AG04449 (cell line): ENCODE results near the gene TATDN3.
"Not testable (repeated sequence)": the region's sequence is repeated elsewhere in the genome, so short reads cannot be mapped to it uniquely, and the experiment has no call there.

Experiments
- CTCF ChIA-PET: fragments of 350-600 bp; formaldehyde crosslinking; extraction: SDS; loops from one replicate; lab custom pipeline; 2021; ENCODE audit warnings: antibody characterized with exemption; lab: Yijun Ruan, JAX
- POLR2A ChIA-PET: fragments of 400-600, 350-600 bp; formaldehyde crosslinking; extraction: SDS; loops from one replicate; lab custom pipeline; 2020; ENCODE audit warnings: antibody characterized with exemption, inconsistent platforms; lab: Yijun Ruan, JAX
- DNase-seq: peaks from one replicate; pipeline ENCODE4 v3.0.0-alpha.2; 2010; ENCODE audit warnings: low read depth, low spot score
- H3K4me3 ChIP-seq: 2 replicates; pipeline ENCODE4 v1.5.1; 2011; ENCODE audit warnings: low read depth, mild to moderate bottlenecking, control low read depth, low read length
- TF ChIP-seq, protein P1 (sequence below): IDR thresholded peaks from one replicate; pipeline ENCODE4 v1.5.1; 2011; ENCODE audit warnings: mild to moderate bottlenecking, moderate library complexity, low read length, control low read depth, inconsistent platforms; ENCODE audit not compliant: insufficient read depth; ENCODE audit errors: missing control alignments

Gene TATDN3

DNA sequence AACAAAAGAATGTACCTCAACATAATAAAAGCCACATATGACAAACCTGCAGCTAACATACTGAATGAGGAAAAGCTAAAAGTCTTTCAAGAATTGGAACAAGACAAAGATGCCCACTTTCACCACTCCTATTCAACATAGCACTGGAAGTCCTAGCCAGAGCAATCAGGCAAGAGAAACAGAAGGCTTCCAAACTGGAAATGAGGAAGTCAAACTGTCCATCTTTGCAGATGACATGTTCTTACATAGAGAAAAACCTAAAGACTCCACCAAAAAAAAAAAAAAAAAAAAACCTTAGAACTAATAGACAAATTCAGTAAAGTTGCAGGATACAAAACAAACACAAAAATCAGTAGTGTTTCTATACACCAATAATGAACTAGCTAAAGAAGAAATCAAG, 20.4 kb upstream of the TATDN3 start:
- CTCF ChIA-PET: interaction anchor here (1.1 to 6.0 kb wide), 6 partner anchors 10 to 107 kb away, joined by 3 to 29 read pairs (median 6); no protein-coding TSS in a partner anchor
- TF ChIP-seq, protein P1, sequence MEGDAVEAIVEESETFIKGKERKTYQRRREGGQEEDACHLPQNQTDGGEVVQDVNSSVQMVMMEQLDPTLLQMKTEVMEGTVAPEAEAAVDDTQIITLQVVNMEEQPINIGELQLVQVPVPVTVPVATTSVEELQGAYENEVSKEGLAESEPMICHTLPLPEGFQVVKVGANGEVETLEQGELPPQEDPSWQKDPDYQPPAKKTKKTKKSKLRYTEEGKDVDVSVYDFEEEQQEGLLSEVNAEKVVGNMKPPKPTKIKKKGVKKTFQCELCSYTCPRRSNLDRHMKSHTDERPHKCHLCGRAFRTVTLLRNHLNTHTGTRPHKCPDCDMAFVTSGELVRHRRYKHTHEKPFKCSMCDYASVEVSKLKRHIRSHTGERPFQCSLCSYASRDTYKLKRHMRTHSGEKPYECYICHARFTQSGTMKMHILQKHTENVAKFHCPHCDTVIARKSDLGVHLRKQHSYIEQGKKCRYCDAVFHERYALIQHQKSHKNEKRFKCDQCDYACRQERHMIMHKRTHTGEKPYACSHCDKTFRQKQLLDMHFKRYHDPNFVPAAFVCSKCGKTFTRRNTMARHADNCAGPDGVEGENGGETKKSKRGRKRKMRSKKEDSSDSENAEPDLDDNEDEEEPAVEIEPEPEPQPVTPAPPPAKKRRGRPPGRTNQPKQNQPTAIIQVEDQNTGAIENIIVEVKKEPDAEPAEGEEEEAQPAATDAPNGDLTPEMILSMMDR: no peak
- no peak for DNase-seq
- H3K4me3 ChIP-seq: no peak overlapping the region
- POLR2A ChIA-PET: no interaction called here

DNA sequence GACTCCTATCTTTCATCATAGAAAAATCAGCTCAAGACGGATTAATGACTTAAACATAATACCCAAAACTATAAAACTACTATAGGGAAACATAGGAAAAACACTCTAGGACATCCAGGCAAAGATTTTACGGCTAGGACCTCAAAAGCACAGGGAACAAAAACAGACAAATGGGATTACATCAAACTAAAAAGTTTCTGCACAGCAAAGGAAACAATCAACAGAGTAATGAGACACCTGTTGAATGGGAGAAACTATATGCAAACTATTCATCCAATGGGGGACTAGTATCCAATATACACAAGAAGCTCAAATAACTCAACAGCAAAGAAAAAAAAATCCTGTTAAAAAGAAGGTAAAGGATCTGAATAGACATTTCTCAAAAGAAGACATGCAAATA, 18.7 kb upstream of the TATDN3 start:
- no peak for DNase-seq
- TF ChIP-seq, protein P1: no peak
- ChIA-PET CTCF (interaction anchor here (0.9 to 6.0 kb wide), 8 partner anchors 9 to 296 kb away, joined by 3 to 29 read pairs (median 4); no protein-coding TSS in a partner anchor), POLR2A (no interaction called here)
- H3K4me3 ChIP-seq: no peak overlapping the region

DNA sequence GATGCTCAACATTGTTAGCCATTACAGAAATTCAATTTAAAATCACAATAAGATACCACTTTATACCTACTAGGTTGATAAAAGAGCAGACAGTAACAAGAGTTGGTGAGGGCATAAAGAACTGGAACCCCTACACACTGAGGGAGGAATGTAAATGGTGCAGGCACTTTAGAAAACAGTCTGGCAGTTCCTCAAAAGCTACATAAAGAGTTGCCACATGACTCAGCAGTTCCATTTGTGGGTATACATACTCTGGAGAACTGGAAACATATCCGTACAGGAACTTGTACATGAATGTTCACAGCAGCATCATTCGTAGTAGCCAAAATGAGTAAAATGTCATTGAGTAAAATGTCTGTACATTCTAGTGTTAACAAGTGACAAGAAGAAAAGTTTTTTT, 17.1 kb upstream of the TATDN3 start:
- TF ChIP-seq, protein P1: no peak
- H3K4me3 ChIP-seq: no peak overlapping the region
- CTCF ChIA-PET: interaction anchor here (1.4 to 6.0 kb wide), 3 partner anchors 18 to 297 kb away, joined by 3 to 29 read pairs (median 3); no protein-coding TSS in a partner anchor
- DNase-seq: no peak
- POLR2A ChIA-PET: no interaction called here

DNA sequence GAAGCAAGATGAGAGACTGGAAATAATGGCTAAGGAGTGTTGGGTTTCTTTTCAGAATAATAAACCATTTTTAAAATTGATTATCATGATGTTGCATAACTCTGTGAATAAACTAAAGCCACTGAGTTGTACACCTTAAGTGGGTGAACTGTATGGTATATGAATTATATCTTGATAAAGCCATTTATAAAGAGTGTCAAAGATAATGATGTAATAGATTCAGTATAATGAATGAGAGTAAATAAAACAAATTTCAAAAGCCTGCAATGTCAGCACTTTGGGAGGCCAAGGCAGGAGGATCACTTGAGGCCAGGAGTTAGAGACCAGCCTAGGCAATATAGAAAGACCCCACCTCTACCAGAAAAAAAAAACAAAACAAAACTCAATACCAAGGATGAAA, 16.5 kb upstream of the TATDN3 start:
- no peak for DNase-seq
- CTCF ChIA-PET: interaction anchor here (1.4 to 6.0 kb wide), 4 partner anchors 19 to 298 kb away, joined by 3 to 29 read pairs (median 4); no protein-coding TSS in a partner anchor
- POLR2A ChIA-PET: no interaction called here

DNA sequence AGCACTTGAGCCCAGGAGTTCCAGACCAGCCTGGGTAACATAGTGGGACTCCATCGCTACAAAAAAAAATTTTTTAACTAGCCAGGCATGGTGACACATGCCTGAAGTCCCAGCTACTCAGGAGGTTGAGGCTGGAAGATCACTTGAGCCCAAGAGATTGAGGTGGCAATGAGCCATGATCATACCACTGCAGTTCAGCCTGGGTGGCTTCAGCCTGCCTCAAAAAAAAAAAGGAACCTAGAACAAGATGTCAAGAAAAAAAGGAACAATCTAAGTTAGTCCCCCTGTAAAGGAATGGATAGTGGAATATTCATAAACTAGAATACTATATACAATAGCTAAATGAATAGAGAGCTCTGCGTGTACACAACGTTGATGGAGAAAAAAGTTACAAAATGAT, 14.5 kb upstream of the TATDN3 start:
- POLR2A ChIA-PET: no interaction called here
- TF ChIP-seq, protein P1: no peak
- CTCF ChIA-PET: interaction anchor here (1.1 to 3.0 kb wide), 7 partner anchors 8 to 299 kb away, joined by 3 to 15 read pairs (median 5); no protein-coding TSS in a partner anchor
- no peak for DNase-seq
- no peak overlapping the region for H3K4me3 ChIP-seq

More for the DNA sequence above, 16.5 kb upstream of the TATDN3 start:
- H3K4me3 ChIP-seq: no peak overlapping the region
- TF ChIP-seq, protein P1: no peak

DNA sequence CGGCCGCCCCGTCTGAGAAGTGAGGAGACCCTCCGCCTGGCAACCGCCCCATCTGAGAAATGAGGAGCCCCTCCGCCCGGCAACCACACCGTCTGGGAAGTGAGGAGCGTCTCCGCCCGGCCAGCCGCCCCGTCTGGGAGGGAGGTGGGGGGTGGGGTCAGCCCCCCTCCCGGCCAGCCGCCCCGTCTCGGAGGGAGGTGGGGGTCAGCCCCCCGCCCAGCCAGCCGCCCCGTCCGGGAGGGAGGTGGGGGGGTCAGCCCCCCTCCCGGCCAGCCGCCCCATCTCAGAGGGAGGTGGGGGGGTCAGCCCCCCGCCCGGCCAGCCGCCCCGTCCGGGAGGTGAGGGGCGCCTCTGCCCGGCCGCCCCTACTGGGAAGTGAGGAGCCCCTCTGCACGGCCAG, 12.6 kb upstream of the TATDN3 start:
- H3K4me3 ChIP-seq, CTCF ChIA-PET, POLR2A ChIA-PET, DNase-seq: not testable (repeated sequence)

DNA sequence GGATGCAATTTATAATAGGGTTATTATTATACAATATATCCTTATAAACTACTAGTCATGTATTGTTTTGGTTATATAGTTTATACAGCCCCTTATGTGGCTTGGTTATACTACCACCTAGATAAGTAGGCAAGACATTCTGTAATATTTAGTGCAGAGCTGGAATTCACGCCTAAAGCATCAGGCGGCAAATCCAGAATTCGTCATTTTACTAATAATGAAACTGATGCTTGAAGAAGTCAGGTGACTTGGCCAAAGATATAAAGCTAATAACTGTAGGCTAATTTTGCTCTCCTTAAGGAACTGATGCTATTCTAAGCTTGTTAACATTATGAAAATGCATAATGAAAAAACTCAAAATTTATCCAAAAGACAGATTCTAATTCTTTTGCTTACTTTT, 10.9 kb upstream of the TATDN3 start:
- POLR2A ChIA-PET: no interaction called here

More for the DNA sequence above, 10.9 kb upstream of the TATDN3 start:
- no peak for DNase-seq
- no peak overlapping the region for H3K4me3 ChIP-seq
- CTCF ChIA-PET: interaction anchor here (1.6 to 3.7 kb wide), 12 partner anchors 10 to 324 kb away, joined by 6 to 62 read pairs (median 12); partner anchors contain the start of genes NSL1 and TATDN3
- TF ChIP-seq, protein P1: no peak
